HCT116 (cell line): ENCODE data around the gene CDH13. TPM values are rescaled to one million over a fixed set of nuclear protein-coding genes. Genes with fewer than 3 reads are reported as not detected.

Experiments used
- ATAC-seq: fragments of 200-7000 bp; cut with Tn5 transposase; 2 replicates; pipeline ENCODE4 v1.9.1; 2020; ENCODE audit warnings: mild to moderate bottlenecking, moderate library complexity
- BruUV-seq: library from RNA; stranded (reverse); fragments of 400-500 nt; replicated peaks from 2 replicates; lab custom pipeline; 2021; lab: Mats Ljungman, UMichigan
- CTCF ChIA-PET: fragments of 300-600 bp; sonication (Branson Sonifier 250); formaldehyde crosslinking; loops from one replicate; lab custom pipeline; 2021; ENCODE audit warnings: antibody characterized with exemption; lab: Charles Lee
- POLR2A ChIA-PET: fragments of 300-600, 350-600 bp; sonication (Branson Sonifier 250); formaldehyde crosslinking; loops from one replicate; lab custom pipeline; 2021; ENCODE audit warnings: antibody characterized with exemption; lab: Charles Lee
- RAD21 ChIA-PET, 2 experiments: fragments of 300-600 bp; sonication (Branson Sonifier 250); formaldehyde crosslinking; loops; one replicate each; lab custom pipeline; 2023; ENCODE audit warnings: low total read pairs in 2 of 2; ENCODE audit not compliant: uncharacterized antibody in 2 of 2, unreplicated experiment in 2 of 2, low non-redundant PET in 1 of 2; lab: Charles Lee
- DNase-seq: peaks from one replicate; pipeline ENCODE4 v3.0.0-alpha.2; 2010; ENCODE audit warnings: low read depth, low spot score
- H2AFZ ChIP-seq: fragments of 200-600 bp; shearing (Covaris generic), sonication (generic); 2 replicates; pipeline ENCODE4 v1.6.1; 2017; ENCODE audit warnings: low read depth, mixed run types, mixed read lengths, antibody characterized with exemption, low read length; ENCODE audit not compliant: poor library complexity, severe bottlenecking
- H3K27ac ChIP-seq: 2 replicates; pipeline ENCODE4 v1.5.1; 2012; ENCODE audit warnings: low read depth, low read length
- H3K27me3 ChIP-seq: fragments of 200-600 bp; sonication (generic); 2 replicates; pipeline ENCODE4 v1.6.1; 2016; ENCODE audit warnings: mixed run types, low read length, mixed read lengths; ENCODE audit not compliant: insufficient read depth
- H3K36me3 ChIP-seq, 2 experiments: fragments of 200-500 bp in 1 of 2; fragments of 200-600 bp in 1 of 2; sonication (Bioruptor generic) in 1 of 2; sonication (generic) in 1 of 2; 2 replicates each; pipeline versions ENCODE4 v1.5.1 to v1.6.1; 2014 to 2016; ENCODE audit warnings: low read length in 2 of 2, inconsistent platforms in 1 of 2, mixed read lengths in 1 of 2, mixed run types in 1 of 2; ENCODE audit not compliant: insufficient read depth in 2 of 2, control insufficient read depth in 1 of 2
- H3K4me1 ChIP-seq, 2 experiments: fragments of 200-600 bp in 1 of 2; sonication (generic) in 1 of 2; 2 replicates each; pipeline versions ENCODE4 v1.5.1 to v1.6.1; 2012 to 2017; ENCODE audit warnings: low read length in 2 of 2, inconsistent platforms in 1 of 2, mild to moderate bottlenecking in 1 of 2, mixed read lengths in 1 of 2, mixed run types in 1 of 2, moderate library complexity in 1 of 2; ENCODE audit not compliant: insufficient read depth in 2 of 2, control insufficient read depth in 1 of 2
- H3K4me2 ChIP-seq: fragments of 200-600 bp; sonication (generic); 2 replicates; pipeline ENCODE4 v1.6.1; 2017; ENCODE audit warnings: mixed run types, low read length, mixed read lengths
- H3K4me3 ChIP-seq, 2 experiments: fragments of 200-600 bp in 1 of 2; sonication (generic) in 1 of 2; replicated peaks in 1 of 2; 2 replicates each; pipeline ENCODE4 v1.5.1; 2011 to 2016; ENCODE audit warnings: low read length in 2 of 2, control low read depth in 1 of 2, low read depth in 1 of 2, mild to moderate bottlenecking in 1 of 2, mixed read lengths in 1 of 2, mixed run types in 1 of 2
- H3K79me2 ChIP-seq: fragments of 200-600 bp; sonication (generic); 2 replicates; pipeline ENCODE4 v1.6.1; 2017; ENCODE audit warnings: mild to moderate bottlenecking, mixed run types, low read length, moderate library complexity, mixed read lengths; ENCODE audit not compliant: insufficient read depth
- H3K9ac ChIP-seq: fragments of 200-600 bp; sonication (generic); 2 replicates; pipeline ENCODE4 v1.6.1; 2016; ENCODE audit warnings: low read length, mixed read lengths
- H3K9me2 ChIP-seq: fragments of 200-600 bp; sonication (generic), shearing (Covaris generic); 2 replicates; pipeline ENCODE4 v1.6.1; 2017; ENCODE audit warnings: mixed run types, mild to moderate bottlenecking, moderate library complexity; ENCODE audit not compliant: insufficient read depth
- H3K9me3 ChIP-seq, 2 experiments: fragments of 200-500 bp in 1 of 2; fragments of 200-600 bp in 1 of 2; sonication (Bioruptor generic) in 1 of 2; sonication (generic) in 1 of 2; 2 replicates each; pipeline ENCODE4 v1.6.1; 2014 to 2017; ENCODE audit warnings: low read length in 2 of 2, mixed read lengths in 2 of 2, inconsistent platforms in 1 of 2, low read depth in 1 of 2, mild to moderate bottlenecking in 1 of 2, mixed run types in 1 of 2, moderate library complexity in 1 of 2; ENCODE audit not compliant: control insufficient read depth in 1 of 2, insufficient read depth in 1 of 2
- H4K20me1 ChIP-seq: fragments of 200-600 bp; sonication (generic), shearing (Covaris generic); 2 replicates; pipeline ENCODE4 v1.6.1; 2017; ENCODE audit warnings: mixed run types, mild to moderate bottlenecking, moderate library complexity; ENCODE audit not compliant: insufficient read depth
- EZH2 ChIP-seq: fragments of 200-600 bp; sonication (generic); IDR thresholded peaks from 2 replicates; pipeline ENCODE4 v1.6.1; 2017; ENCODE audit warnings: antibody characterized with exemption, mixed run types
- FOSL1 ChIP-seq: IDR thresholded peaks from 2 replicates; pipeline ENCODE4 v1.6.1; 2012; ENCODE audit warnings: low read depth
- SIN3A ChIP-seq: IDR thresholded peaks from 2 replicates; pipeline ENCODE4 v1.6.1; 2012; ENCODE audit warnings: low read depth
- ZNF274 ChIP-seq: fragments of 200-500 bp; sonication (Bioruptor generic); IDR thresholded peaks from 2 replicates; pipeline ENCODE4 v1.6.1; 2014; ENCODE audit warnings: mild to moderate bottlenecking, low read depth, low read length, inconsistent platforms
- intact Hi-C: fragments of 100-400 bp; cut with micrococcal nuclease; formaldehyde crosslinking; loops from 2 replicates; pipeline ENCODE4 v1.10.0; 2022
- total RNA-seq: library from RNA; stranded (reverse); gene quantifications from one replicate; pipeline ENCODE4 v1.2.1, GENCODE V29; 2021; ENCODE audit not compliant: unreplicated experiment
- TF ChIP-seq, protein P1 (sequence below): IDR thresholded peaks from 2 replicates; pipeline ENCODE4 v1.6.1; 2012; ENCODE audit warnings: low read depth

Gene CDH13
- total RNA-seq, 1 experiment from 2014 or later, result not detected

DNA sequence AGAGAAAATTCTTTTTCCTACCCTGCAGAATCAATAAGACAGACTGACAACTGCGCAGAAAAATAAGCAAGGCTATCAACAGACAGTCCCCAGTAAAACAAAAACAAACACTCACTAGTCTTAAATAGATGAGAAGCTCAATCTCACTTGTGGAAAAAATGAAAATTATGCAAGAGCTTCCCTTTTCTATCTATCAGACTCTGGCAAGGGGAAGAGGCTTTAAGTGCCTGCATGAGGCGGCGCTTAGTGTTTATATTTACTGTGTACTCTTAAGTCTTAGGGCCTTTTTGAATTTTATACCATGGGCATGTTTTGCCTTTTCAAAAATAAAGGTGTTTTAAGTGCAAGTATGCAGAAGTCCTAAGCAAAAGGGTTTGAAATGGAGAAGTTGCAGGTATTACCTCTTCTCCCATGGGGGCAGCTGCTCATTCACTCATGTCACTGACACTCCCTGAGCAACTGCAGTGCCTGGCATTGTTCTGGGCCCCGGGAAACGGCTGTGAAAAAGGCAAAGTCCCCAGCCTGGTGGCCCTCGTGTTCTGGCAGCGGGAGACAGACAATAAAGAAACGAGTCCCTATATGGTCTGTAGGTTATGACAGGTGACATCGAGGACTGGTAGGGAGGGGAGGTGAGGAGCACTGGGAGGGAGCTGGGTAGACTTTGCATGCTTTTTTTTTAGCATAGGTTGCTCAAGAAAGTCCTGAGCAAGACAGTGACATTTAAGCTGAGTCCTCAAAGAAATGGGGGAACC is 1216.2 kb downstream of the CDH13 start:
- POLR2A ChIA-PET, result no interaction called here
- Histone ChIP-seq H3K27me3 (no peaks in the 10 kb centered on the region), H3K27ac (no peak overlapping the region), H3K9ac (no peak overlapping the region), H3K4me3 (no peak overlapping the region)
- TF ChIP-seq ZNF274 (no peak), FOSL1 (no peak), EZH2 (no peak), SIN3A (no peak)
- TF ChIP-seq, protein P1, sequence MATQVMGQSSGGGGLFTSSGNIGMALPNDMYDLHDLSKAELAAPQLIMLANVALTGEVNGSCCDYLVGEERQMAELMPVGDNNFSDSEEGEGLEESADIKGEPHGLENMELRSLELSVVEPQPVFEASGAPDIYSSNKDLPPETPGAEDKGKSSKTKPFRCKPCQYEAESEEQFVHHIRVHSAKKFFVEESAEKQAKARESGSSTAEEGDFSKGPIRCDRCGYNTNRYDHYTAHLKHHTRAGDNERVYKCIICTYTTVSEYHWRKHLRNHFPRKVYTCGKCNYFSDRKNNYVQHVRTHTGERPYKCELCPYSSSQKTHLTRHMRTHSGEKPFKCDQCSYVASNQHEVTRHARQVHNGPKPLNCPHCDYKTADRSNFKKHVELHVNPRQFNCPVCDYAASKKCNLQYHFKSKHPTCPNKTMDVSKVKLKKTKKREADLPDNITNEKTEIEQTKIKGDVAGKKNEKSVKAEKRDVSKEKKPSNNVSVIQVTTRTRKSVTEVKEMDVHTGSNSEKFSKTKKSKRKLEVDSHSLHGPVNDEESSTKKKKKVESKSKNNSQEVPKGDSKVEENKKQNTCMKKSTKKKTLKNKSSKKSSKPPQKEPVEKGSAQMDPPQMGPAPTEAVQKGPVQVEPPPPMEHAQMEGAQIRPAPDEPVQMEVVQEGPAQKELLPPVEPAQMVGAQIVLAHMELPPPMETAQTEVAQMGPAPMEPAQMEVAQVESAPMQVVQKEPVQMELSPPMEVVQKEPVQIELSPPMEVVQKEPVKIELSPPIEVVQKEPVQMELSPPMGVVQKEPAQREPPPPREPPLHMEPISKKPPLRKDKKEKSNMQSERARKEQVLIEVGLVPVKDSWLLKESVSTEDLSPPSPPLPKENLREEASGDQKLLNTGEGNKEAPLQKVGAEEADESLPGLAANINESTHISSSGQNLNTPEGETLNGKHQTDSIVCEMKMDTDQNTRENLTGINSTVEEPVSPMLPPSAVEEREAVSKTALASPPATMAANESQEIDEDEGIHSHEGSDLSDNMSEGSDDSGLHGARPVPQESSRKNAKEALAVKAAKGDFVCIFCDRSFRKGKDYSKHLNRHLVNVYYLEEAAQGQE, result no peak
- TF ChIP-seq, all 23 proteins: peak for 0
- no peak overlapping the region for H3K4me2 ChIP-seq
- no peaks in the 10 kb centered on the region for H3K79me2 ChIP-seq
- no peaks in the 10 kb centered on the region for H3K4me1 ChIP-seq
- ChIA-PET RAD21 (no interaction called here), CTCF (no interaction called here)
- H3K9me2 ChIP-seq, result no peaks in the 10 kb centered on the region
- ATAC-seq (no peak), DNase-seq (no peak)
- no peaks in the 10 kb centered on the region for H3K36me3 ChIP-seq
- no TSS peak for BruUV-seq
- intact Hi-C loops, result no loop called here
- H2AFZ ChIP-seq, result no peak overlapping the region
- H3K9me3 ChIP-seq, result no peaks in the 10 kb centered on the region; a peak in 1 of 4 replicates
- no peaks in the 10 kb centered on the region for H4K20me1 ChIP-seq
